Measurements from ENCODE around the gene GRIK3.

- no peak for TF ChIP-seq CTCF (IDR thresholded peaks at IDR 0.05; ENCODE audit: low read depth, low read length)
- no peak for TF ChIP-seq EZH2phosphoT487 (IDR thresholded peaks at IDR 0.05; ENCODE audit: low read depth)
Measured at GRCh38 chr1:36748466-36748865, 285.8 kb downstream of the GRIK3 start.
